Esophagus (tissue), 2 donors: ENCODE data around the gene LGALS3BP. TPM values are rescaled to one million over a fixed set of nuclear protein-coding genes. Genes with fewer than 3 reads are reported as not detected.

Experiments used
- H3K27ac ChIP-seq, 2 donors: one replicate each; pipeline ENCODE4 v1.5.1; 2013; ENCODE audit warnings: low read depth in 2 of 2, mild to moderate bottlenecking in 2 of 2, inconsistent platforms in 1 of 2, low read length in 1 of 2, moderate library complexity in 1 of 2
- H3K27me3 ChIP-seq, 2 donors: one replicate each; pipeline ENCODE4 v1.6.1; 2013; ENCODE audit warnings: low read length in 2 of 2, control low read depth in 1 of 2, mild to moderate bottlenecking in 1 of 2; ENCODE audit not compliant: insufficient read depth in 2 of 2, control insufficient read depth in 1 of 2
- H3K36me3 ChIP-seq, 2 donors: one replicate each; pipeline ENCODE4 v1.6.1; 2013; ENCODE audit warnings: low read length in 1 of 2; ENCODE audit not compliant: control insufficient read depth in 2 of 2, insufficient read depth in 2 of 2
- H3K4me1 ChIP-seq, 2 donors: one replicate each; pipeline ENCODE4 v1.6.1; 2013; ENCODE audit warnings: low read length in 1 of 2; ENCODE audit not compliant: control insufficient read depth in 2 of 2, insufficient read depth in 2 of 2
- H3K4me3 ChIP-seq, 2 donors: one replicate each; pipeline ENCODE4 v1.5.1; 2013; ENCODE audit warnings: low read length in 2 of 2, mild to moderate bottlenecking in 2 of 2, low read depth in 1 of 2, moderate library complexity in 1 of 2
- H3K9me3 ChIP-seq, 2 donors: one replicate each; pipeline ENCODE4 v1.6.1; 2013; ENCODE audit warnings: mild to moderate bottlenecking in 2 of 2, low read depth in 1 of 2, low read length in 1 of 2, moderate library complexity in 1 of 2; ENCODE audit not compliant: control insufficient read depth in 2 of 2, insufficient read depth in 1 of 2
- WGBS, 2 donors: extraction: QIAGEN DNeasy Blood & Tissue Kit; methylation state at CpG; one replicate each; pipeline ENCODE4 v1.1.7; 2013; 5-methylcytosine and 5-hydroxymethylcytosine counted together
- polyA plus RNA-seq, 2 donors: library from polyadenylated mRNA; stranded (reverse); fragments of 200-250 nt; gene quantifications; one replicate each; pipeline ENCODE4 v1.2.3, GENCODE V29; 2013
- donor health status: healthy with polysubstance abuse.
- donor health status: Bipolar disorder and iron deficiency.

The LGALS3BP gene
- polyA plus RNA-seq, 2 donors, result 85.1 to 103 TPM

GRCh38 chr17:78944026-78944425 lies 35.7 kb downstream of the LGALS3BP start:
- Histone ChIP-seq H3K27me3 (no peaks in the 10 kb centered on the region), H3K9me3 (no peaks in the 10 kb centered on the region), H3K4me1 (no peaks in the 10 kb centered on the region), H3K4me3 (no peak overlapping the region), H3K27ac (no peak overlapping the region), H3K36me3 (no peaks in the 10 kb centered on the region)
- 85 to 88% methylated on average over 7 of the region's 7 CpGs for WGBS, 2 donors

- WGBS, 2 donors, result 74 to 80% methylated on average over 6 of the region's 6 CpGs
- Histone ChIP-seq H3K27me3 (no peaks in the 10 kb centered on the region), H3K36me3 (no peaks in the 10 kb centered on the region), H3K4me1 (no peaks in the 10 kb centered on the region), H3K4me3 (no peak overlapping the region), H3K27ac (no peak overlapping the region), H3K9me3 (no peaks in the 10 kb centered on the region)
These were observed 39.0 kb downstream of the LGALS3BP start for GRCh38 chr17:78940708-78941107.

GRCh38 chr17:78940258-78940657 lies 39.5 kb downstream of the LGALS3BP start:
- WGBS, 2 donors, result 82 to 87% methylated on average over 5 of the region's 5 CpGs
- Histone ChIP-seq H3K4me3 (no peak overlapping the region), H3K27me3 (no peaks in the 10 kb centered on the region), H3K9me3 (no peaks in the 10 kb centered on the region), H3K36me3 (no peaks in the 10 kb centered on the region), H3K27ac (no peak overlapping the region), H3K4me1 (peaks cover 0 to 1% of the 10 kb centered on the region in 2 donors)

- H3K4me1 ChIP-seq, result peaks cover 2 to 6% of the 10 kb centered on the region in 2 donors
- H3K27me3 ChIP-seq, result no peaks in the 10 kb centered on the region
- 78 to 84% methylated on average over 6 of the region's 6 CpGs for WGBS, 2 donors
- H3K9me3 ChIP-seq, result no peaks in the 10 kb centered on the region
- H3K4me3 ChIP-seq, result no peak overlapping the region
- H3K27ac ChIP-seq, result no peak overlapping the region
- no peaks in the 10 kb centered on the region for H3K36me3 ChIP-seq
These were observed 40.1 kb downstream of the LGALS3BP start for GRCh38 chr17:78939615-78940014.

GRCh38 chr17:78937561-78937960 lies 42.2 kb downstream of the LGALS3BP start:
- H3K4me1 ChIP-seq, result peaks cover 2 to 21% of the 10 kb centered on the region in 2 donors
- H3K9me3 ChIP-seq, result no peaks in the 10 kb centered on the region
- H3K36me3 ChIP-seq, result no peaks in the 10 kb centered on the region
- WGBS, 2 donors, result 78 to 80% methylated on average over 11 of the region's 11 CpGs
- no peak overlapping the region for H3K27ac ChIP-seq
- H3K4me3 ChIP-seq, result no peak overlapping the region
- no peaks in the 10 kb centered on the region for H3K27me3 ChIP-seq

- H3K36me3 ChIP-seq, result no peaks in the 10 kb centered on the region
- 63 to 72% methylated on average over 33 of the region's 33 CpGs for WGBS, 2 donors
These were observed 44.1 kb downstream of the LGALS3BP start for GRCh38 chr17:78935419-78936323.

GRCh38 chr17:78934681-78935418 lies 44.9 kb downstream of the LGALS3BP start:
- no peaks in the 10 kb centered on the region for H3K36me3 ChIP-seq
- H3K27ac ChIP-seq, result peak overlapping the region; percentile 82 to 94
- H3K27me3 ChIP-seq, result no peaks in the 10 kb centered on the region
- 73 to 81% methylated on average over 19 of the region's 19 CpGs for WGBS, 2 donors
- H3K4me3 ChIP-seq, result peak overlapping the region in 1 of 2 donors; percentile 29
- peaks cover 2 to 21% of the 10 kb centered on the region in 2 donors for H3K4me1 ChIP-seq
- H3K9me3 ChIP-seq, result no peaks in the 10 kb centered on the region

More at GRCh38 chr17:78935419-78936323, 44.1 kb downstream of the LGALS3BP start:
- Histone ChIP-seq H3K4me3 (no peak overlapping the region), H3K27ac (peak overlapping the region; percentile 82 to 94), H3K4me1 (peaks cover 2 to 21% of the 10 kb centered on the region in 2 donors), H3K27me3 (no peaks in the 10 kb centered on the region), H3K9me3 (no peaks in the 10 kb centered on the region)

GRCh38 chr17:78933959-78934568 lies 45.7 kb downstream of the LGALS3BP start:
- Histone ChIP-seq H3K27me3 (no peaks in the 10 kb centered on the region), H3K4me3 (peak overlapping the region in 1 of 2 donors; percentile 29), H3K36me3 (no peaks in the 10 kb centered on the region), H3K27ac (peak overlapping the region; percentile 82 to 94), H3K4me1 (peaks cover 2 to 23% of the 10 kb centered on the region in 2 donors), H3K9me3 (no peaks in the 10 kb centered on the region)
- WGBS, 2 donors, result 13 to 21% methylated on average over 10 to 16 of the region's 16 CpGs
